GM06990 (cell line): Measurements from ENCODE around the gene USH1C.

Source experiments
- DNase-seq: peaks from one replicate; pipeline ENCODE4 v3.0.0-alpha.2; 2011; ENCODE audit not compliant: insufficient read length; ENCODE audit errors: extremely low read depth
- H3K27me3 ChIP-seq: replicated peaks from 2 replicates; pipeline ENCODE4 v1.6.0; 2011; ENCODE audit warnings: low read length; ENCODE audit not compliant: control insufficient read depth, insufficient read depth
- H3K36me3 ChIP-seq: 2 replicates; pipeline ENCODE4 v1.5.1; 2011; ENCODE audit warnings: low read length; ENCODE audit not compliant: control insufficient read depth, insufficient read depth
- H3K4me3 ChIP-seq: replicated peaks from 2 replicates; pipeline ENCODE4 v1.5.1; 2011; ENCODE audit warnings: low read depth, mild to moderate bottlenecking, control low read depth, low read length
- CTCF ChIP-seq: IDR thresholded peaks from 2 replicates; pipeline ENCODE4 v1.5.1; 2011; ENCODE audit warnings: low read length, control low read depth, mild to moderate bottlenecking, inconsistent platforms; ENCODE audit not compliant: insufficient read depth, poor library complexity, severe bottlenecking

USH1C gene

GRCh38 chr11:17522655-17523054 is 21.6 kb downstream of the USH1C start:
- DNase-seq, result no peak
- H3K27me3 ChIP-seq, result peaks cover under 1% of the 10 kb centered on the region; the same call in 1 of the 2 replicates
- no peak overlapping the region for H3K4me3 ChIP-seq
- no peak for TF ChIP-seq CTCF
- H3K36me3 ChIP-seq, result no peaks in the 10 kb centered on the region

GRCh38 chr11:17521106-17521900 is 22.9 kb downstream of the USH1C start:
- no peak overlapping the region for H3K4me3 ChIP-seq
- no peak for TF ChIP-seq CTCF
- DNase-seq, result no peak
- no peaks in the 10 kb centered on the region for H3K36me3 ChIP-seq
- peaks cover under 1% of the 10 kb centered on the region; the same call in 1 of the 2 replicates for H3K27me3 ChIP-seq

GRCh38 chr11:17519061-17519885 is 24.9 kb downstream of the USH1C start:
- H3K27me3 ChIP-seq, result peaks cover 2% of the 10 kb centered on the region; the same call in 1 of the 2 replicates
- no peak for DNase-seq
- H3K4me3 ChIP-seq, result no peak overlapping the region
- no peak for TF ChIP-seq CTCF
- no peaks in the 10 kb centered on the region for H3K36me3 ChIP-seq

- Histone ChIP-seq H3K27me3 (peaks cover 2% of the 10 kb centered on the region; the same call in 1 of the 2 replicates), H3K36me3 (no peaks in the 10 kb centered on the region), H3K4me3 (no peak overlapping the region)
- no peak for TF ChIP-seq CTCF
- DNase-seq, result no peak
Observed at GRCh38 chr11:17518366-17518765, 25.9 kb downstream of the USH1C start.

GRCh38 chr11:17517186-17517585 is 27.0 kb downstream of the USH1C start:
- no peak for TF ChIP-seq CTCF

More at GRCh38 chr11:17517186-17517585, 27.0 kb downstream of the USH1C start:
- H3K27me3 ChIP-seq, result peaks cover 2% of the 10 kb centered on the region; the same call in 1 of the 2 replicates
- H3K4me3 ChIP-seq, result no peak overlapping the region
- no peak for DNase-seq
- H3K36me3 ChIP-seq, result no peaks in the 10 kb centered on the region
